GM10248 (cell line): ENCODE data around the gene HINT3.

Experiments used
- CTCF ChIA-PET: fragments of 300-600 bp; sonication (Branson Sonifier 250); formaldehyde crosslinking; extraction: SDS; loops from one replicate; lab custom pipeline; 2021; ENCODE audit warnings: antibody characterized with exemption; lab: Yijun Ruan, JAX
- POLR2A ChIA-PET: fragments of 350-650 bp; sonication (Branson Sonifier 250); formaldehyde crosslinking; extraction: SDS; loops from one replicate; lab custom pipeline; 2020; ENCODE audit warnings: antibody characterized with exemption; lab: Yijun Ruan, JAX
- DNase-seq: peaks from one replicate; pipeline ENCODE4 v3.0.0; 2012; ENCODE audit errors: extremely low spot score
- TF ChIP-seq, protein P1 (sequence below): IDR thresholded peaks from 2 replicates; pipeline ENCODE4 v1.5.1; 2012; ENCODE audit warnings: mild to moderate bottlenecking, low read depth; ENCODE audit errors: extremely low read depth, missing control alignments, control extremely low read depth

Gene HINT3

DNA sequence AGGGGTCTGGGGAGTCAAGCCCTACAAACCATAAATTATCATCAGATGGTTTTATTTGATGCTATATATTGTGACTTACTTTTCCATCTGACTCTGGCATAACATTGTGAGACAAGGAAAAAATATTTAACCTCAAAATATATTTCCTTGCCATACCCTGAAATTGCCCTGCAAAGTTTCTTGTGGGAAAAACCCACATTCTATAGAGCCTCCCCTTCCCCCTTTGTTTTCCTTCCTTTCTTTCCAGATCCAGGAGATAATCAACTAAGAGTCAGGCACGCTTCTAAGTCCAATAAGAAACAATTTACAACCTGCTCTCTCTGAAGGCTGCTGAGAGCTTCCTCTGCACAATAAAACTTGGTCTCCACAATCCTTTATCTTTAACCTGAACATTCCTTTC lies 17.5 kb upstream of the HINT3 start:
- ChIA-PET CTCF (interaction anchor here (0.9 to 2.7 kb wide), 5 partner anchors 14 to 33 kb away, joined by 3 to 16 read pairs (median 4); partner anchors contain the start of gene HINT3), POLR2A (no interaction called here)
- no peak for DNase-seq
- TF ChIP-seq, protein P1, sequence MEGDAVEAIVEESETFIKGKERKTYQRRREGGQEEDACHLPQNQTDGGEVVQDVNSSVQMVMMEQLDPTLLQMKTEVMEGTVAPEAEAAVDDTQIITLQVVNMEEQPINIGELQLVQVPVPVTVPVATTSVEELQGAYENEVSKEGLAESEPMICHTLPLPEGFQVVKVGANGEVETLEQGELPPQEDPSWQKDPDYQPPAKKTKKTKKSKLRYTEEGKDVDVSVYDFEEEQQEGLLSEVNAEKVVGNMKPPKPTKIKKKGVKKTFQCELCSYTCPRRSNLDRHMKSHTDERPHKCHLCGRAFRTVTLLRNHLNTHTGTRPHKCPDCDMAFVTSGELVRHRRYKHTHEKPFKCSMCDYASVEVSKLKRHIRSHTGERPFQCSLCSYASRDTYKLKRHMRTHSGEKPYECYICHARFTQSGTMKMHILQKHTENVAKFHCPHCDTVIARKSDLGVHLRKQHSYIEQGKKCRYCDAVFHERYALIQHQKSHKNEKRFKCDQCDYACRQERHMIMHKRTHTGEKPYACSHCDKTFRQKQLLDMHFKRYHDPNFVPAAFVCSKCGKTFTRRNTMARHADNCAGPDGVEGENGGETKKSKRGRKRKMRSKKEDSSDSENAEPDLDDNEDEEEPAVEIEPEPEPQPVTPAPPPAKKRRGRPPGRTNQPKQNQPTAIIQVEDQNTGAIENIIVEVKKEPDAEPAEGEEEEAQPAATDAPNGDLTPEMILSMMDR = no peak

DNA sequence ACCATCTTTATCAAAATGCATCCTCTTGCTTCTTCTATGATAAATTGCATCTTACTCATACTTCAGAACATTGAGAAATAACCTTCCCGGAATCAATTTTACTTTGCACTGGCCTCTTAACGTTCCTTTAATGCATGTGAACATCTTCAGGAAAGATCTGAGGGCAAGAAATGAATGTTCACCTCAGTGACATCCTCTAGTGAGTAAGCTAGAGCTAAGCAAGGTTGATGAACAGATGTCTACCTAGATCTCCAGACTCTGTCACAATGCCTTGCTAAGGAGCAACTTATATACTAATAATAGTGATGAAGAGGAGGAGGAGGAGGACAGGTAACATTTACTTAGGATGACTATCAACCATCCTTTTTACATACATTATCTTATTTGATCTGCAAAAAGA lies 16.8 kb upstream of the HINT3 start:
- no peak for DNase-seq
- ChIA-PET POLR2A (no interaction called here), CTCF (interaction anchor here (1.5 to 2.7 kb wide), 4 partner anchors 13 to 50 kb away, joined by 3 to 19 read pairs (median 10); partner anchors contain the start of gene HINT3)
- TF ChIP-seq, protein P1 = no peak

GRCh38 chr6:125940247-125941041 lies 16.1 kb upstream of the HINT3 start:
- TF ChIP-seq, protein P1 = no peak
- ChIA-PET CTCF (interaction anchor here (0.9 to 2.7 kb wide), 5 partner anchors 12 to 50 kb away, joined by 3 to 19 read pairs (median 4); partner anchors contain the start of gene HINT3), POLR2A (no interaction called here)
- no peak for DNase-seq

- TF ChIP-seq, protein P1 = no peak
- ChIA-PET POLR2A (no interaction called here), CTCF (interaction anchor here (1.1 to 7.0 kb wide), 6 partner anchors 9 to 37 kb away, joined by 3 to 61 read pairs (median 4); partner anchors contain the start of gene HINT3)
- DNase-seq = no peak
Observed at GRCh38 chr6:125942672-125943527, 13.7 kb upstream of the HINT3 start.

- ChIA-PET CTCF (interaction anchor here (1.1 to 7.0 kb wide), 6 partner anchors 8 to 37 kb away, joined by 3 to 61 read pairs (median 4); partner anchors contain the start of gene HINT3), POLR2A (no interaction called here)
- TF ChIP-seq, protein P1 = no peak
- no peak for DNase-seq
Observed at GRCh38 chr6:125943528-125944433, 12.8 kb upstream of the HINT3 start.

GRCh38 chr6:125944434-125944816 lies 12.1 kb upstream of the HINT3 start:
- TF ChIP-seq, protein P1 = no peak
- no peak for DNase-seq
- ChIA-PET POLR2A (no interaction called here), CTCF (interaction anchor here (1.1 to 7.0 kb wide), 3 partner anchors 9 to 12 kb away, joined by 4 to 61 read pairs (median 9); partner anchors contain the start of gene HINT3)
